Gastrocnemius medialis (tissue), 4 donors: ENCODE data around the gene BRCC3. TPM values are rescaled to one million over a fixed set of nuclear protein-coding genes. Genes with fewer than 3 reads are reported as not detected.

Source experiments
- ATAC-seq, 2 donors: fragments of 150-250 bp; one replicate each; pipeline ENCODE4 v1.9.1; 2016
- DNase-seq, 2 donors: peaks; one replicate each; pipeline ENCODE4 v3.0.0-alpha.2; 2019
- H3K27ac ChIP-seq, 4 donors: fragments of 200-600 bp; sonication (generic); 1 replicate in 1 of 4; 2 replicates in 3 of 4; pipeline ENCODE4 v1.5.1; 2016 to 2018; ENCODE audit warnings: mild to moderate bottlenecking in 2 of 4, moderate library complexity in 1 of 4
- H3K27me3 ChIP-seq, 3 donors: fragments of 200-600 bp; sonication (generic) in 2 of 3; 1 replicate in 1 of 3; 2 replicates in 2 of 3; pipeline versions ENCODE4 v1.5.1 to v1.6.0; 2016 to 2019; ENCODE audit warnings: mild to moderate bottlenecking in 1 of 3, moderate library complexity in 1 of 3
- H3K36me3 ChIP-seq, 2 donors: fragments of 200-600 bp; sonication (generic) in 1 of 2; one replicate each; pipeline ENCODE4 v1.5.1; 2017 to 2018
- H3K4me1 ChIP-seq, 2 donors: fragments of 200-600 bp; sonication (generic) in 1 of 2; one replicate each; pipeline ENCODE4 v1.5.1; 2016 to 2017; ENCODE audit warnings: mild to moderate bottlenecking in 2 of 2
- H3K4me3 ChIP-seq, 4 donors: fragments of 200-600 bp; sonication (generic) in 3 of 4; 1 replicate in 1 of 4; 2 replicates in 3 of 4; pipeline ENCODE4 v1.5.1; 2016 to 2019; ENCODE audit warnings: mild to moderate bottlenecking in 2 of 4
- H3K9me3 ChIP-seq, 3 donors: fragments of 200-600 bp; sonication (generic) in 2 of 3; 1 replicate in 1 of 3; 2 replicates in 2 of 3; pipeline ENCODE4 v1.5.1; 2016 to 2019
- CTCF ChIP-seq, 5 experiments: fragments of 450-650 bp in 3 of 5; fragments of 200-600 bp in 2 of 5; sonication (generic) in 2 of 5; IDR thresholded peaks in 4 of 5; conservative IDR thresholded peaks in 1 of 5; 1 replicate in 4 of 5; 2 replicates in 1 of 5; pipeline ENCODE4 v1.5.1; 2016 to 2019; ENCODE audit warnings: antibody characterized with exemption in 5 of 5, mild to moderate bottlenecking in 3 of 5, moderate library complexity in 3 of 5
- POLR2A ChIP-seq, 2 donors: fragments of 450-650 bp; IDR thresholded peaks; one replicate each; pipeline ENCODE4 v1.6.1; 2017; ENCODE audit warnings: antibody characterized with exemption in 2 of 2, mild to moderate bottlenecking in 2 of 2, moderate library complexity in 2 of 2
- in situ Hi-C, 4 donors: fragments of 200-750 bp; cut with MboI; loops; one replicate each; pipeline versions ENCODE4 v1.15.0 to v1.8.0; 2017; ENCODE audit warnings: low sequenced_read_pairs in 4 of 4
- intact Hi-C: fragments of 100-400 bp; cut with DNase I; formaldehyde crosslinking; loops from one replicate; pipeline ENCODE4 v1.15.1; 2023; ENCODE audit warnings: low total_unique reads
- total RNA-seq, 4 donors: library from RNA; depleted of rRNA; stranded (reverse); fragments of >200 nt; gene quantifications; one replicate each; pipeline versions ENCODE4 v1.1.0 to v1.2.3, GENCODE V29; 2016

BRCC3 gene
- total RNA-seq, 4 donors from 2014 or later = 8.8 to 15.9 (median 10.6) TPM

- in situ Hi-C loops (no loop called here), intact Hi-C loops (loop anchor here (5.0 kb wide), 3 partner anchors 43 to 147 kb away; partner anchors contain the start of genes FUNDC2 and VBP1)
- Histone ChIP-seq H3K27me3 (no peaks in the 10 kb centered on the region), H3K9me3 (no peaks in the 10 kb centered on the region), H3K36me3 (no peaks in the 10 kb centered on the region), H3K4me3 (peak overlapping the region; percentile 58 to 79 (median 74)), H3K4me1 (peaks cover 5 to 16% of the 10 kb centered on the region in 2 donors), H3K27ac (peak overlapping the region; percentile 87 to 93 (median 88))
- TF ChIP-seq POLR2A (IDR thresholded peaks at IDR 0.05) (no peak), CTCF (IDR thresholded peaks at IDR 0.05 in 4 of 5, conservative IDR thresholded peaks at IDR 0.05 in 1 of 5) (no peak)
- ATAC-seq (peak; percentile 33 to 48), DNase-seq (no peak)
These were observed 689 bp upstream of the BRCC3 start for GRCh38 chrX:155070663-155070974.

- no peak for DNase-seq
- Histone ChIP-seq H3K36me3 (no peaks in the 10 kb centered on the region), H3K4me1 (peaks cover 5 to 16% of the 10 kb centered on the region in 2 donors), H3K27me3 (no peaks in the 10 kb centered on the region), H3K9me3 (no peaks in the 10 kb centered on the region), H3K27ac (peak overlapping the region; percentile 76 to 88 (median 80)), H3K4me3 (peak overlapping the region; percentile 59 to 72 (median 65))
- in situ Hi-C loops (no loop called here), intact Hi-C loops (loop anchor here (5.0 kb wide), 3 partner anchors 44 to 146 kb away; partner anchors contain the start of genes FUNDC2 and VBP1)
- ATAC-seq = peak in 1 of 2 donors; percentile 25
- TF ChIP-seq CTCF (IDR thresholded peaks at IDR 0.05 in 4 of 5, conservative IDR thresholded peaks at IDR 0.05 in 1 of 5) = no peak
- TF ChIP-seq POLR2A (IDR thresholded peaks at IDR 0.05) = no peak
These were observed 479 bp downstream of the BRCC3 start for GRCh38 chrX:155071694-155072280.

GRCh38 chrX:155086202-155086840, 15.0 kb downstream of the BRCC3 start:
- ATAC-seq (peak in 1 of 2 donors; percentile 46), DNase-seq (peak in 1 of 2 donors; percentile 17)
- TF ChIP-seq POLR2A (IDR thresholded peaks at IDR 0.05) (no peak), CTCF (IDR thresholded peaks at IDR 0.05 in 4 of 5, conservative IDR thresholded peaks at IDR 0.05 in 1 of 5) (peak; percentile 17 to 56 (median 38))
- intact Hi-C loops = loop anchor here (1.0 to 10.0 kb wide), 2 partner anchors 105 to 172 kb away; no protein-coding TSS in a partner anchor
- Histone ChIP-seq H3K4me1 (no peaks in the 10 kb centered on the region), H3K27me3 (no peaks in the 10 kb centered on the region), H3K4me3 (no peak overlapping the region), H3K36me3 (no peaks in the 10 kb centered on the region), H3K27ac (no peak overlapping the region), H3K9me3 (no peaks in the 10 kb centered on the region)
- in situ Hi-C loops = loop anchor here in 2 of 4 donors (10.0 to 25.0 kb wide), 2 partner anchors 99 to 102 kb away; no protein-coding TSS in a partner anchor

- TF ChIP-seq CTCF (IDR thresholded peaks at IDR 0.05 in 4 of 5, conservative IDR thresholded peaks at IDR 0.05 in 1 of 5) = no peak
- no peak for TF ChIP-seq POLR2A (IDR thresholded peaks at IDR 0.05)
- Histone ChIP-seq H3K27ac (no peak overlapping the region), H3K4me3 (no peak overlapping the region), H3K4me1 (no peaks in the 10 kb centered on the region), H3K36me3 (no peaks in the 10 kb centered on the region), H3K9me3 (no peaks in the 10 kb centered on the region), H3K27me3 (no peaks in the 10 kb centered on the region)
- in situ Hi-C loops = loop anchor here in 2 of 4 donors (10.0 to 25.0 kb wide), 2 partner anchors 100 to 102 kb away; no protein-coding TSS in a partner anchor
- no peak for ATAC-seq
- DNase-seq = no peak
- intact Hi-C loops = loop anchor here (1.0 to 10.0 kb wide), 2 partner anchors 106 to 172 kb away; no protein-coding TSS in a partner anchor
These were observed 15.8 kb downstream of the BRCC3 start for GRCh38 chrX:155086961-155087735.
